Skin epidermis (tissue), 12 donors: ENCODE data around the gene APCDD1.
A peak's percentile ranks its signal among the peaks of the same experiment; 100 is the strongest.

Experiments
- H3K27ac ChIP-seq, 21 experiments: fragments of 200-600 bp; sonication (generic) in 11 of 21; one replicate each; pipeline ENCODE4 v1.5.0; 2020; ENCODE audit warnings: mild to moderate bottlenecking in 3 of 21, inconsistent platforms in 2 of 21, moderate library complexity in 2 of 21
- H3K4me3 ChIP-seq, 7 experiments: fragments of 200-600 bp; sonication (generic) in 2 of 7; one replicate each; pipeline ENCODE4 v1.5.0; 2020; ENCODE audit warnings: inconsistent platforms in 2 of 7, mild to moderate bottlenecking in 2 of 7, moderate library complexity in 1 of 7

APCDD1 gene

DNA sequence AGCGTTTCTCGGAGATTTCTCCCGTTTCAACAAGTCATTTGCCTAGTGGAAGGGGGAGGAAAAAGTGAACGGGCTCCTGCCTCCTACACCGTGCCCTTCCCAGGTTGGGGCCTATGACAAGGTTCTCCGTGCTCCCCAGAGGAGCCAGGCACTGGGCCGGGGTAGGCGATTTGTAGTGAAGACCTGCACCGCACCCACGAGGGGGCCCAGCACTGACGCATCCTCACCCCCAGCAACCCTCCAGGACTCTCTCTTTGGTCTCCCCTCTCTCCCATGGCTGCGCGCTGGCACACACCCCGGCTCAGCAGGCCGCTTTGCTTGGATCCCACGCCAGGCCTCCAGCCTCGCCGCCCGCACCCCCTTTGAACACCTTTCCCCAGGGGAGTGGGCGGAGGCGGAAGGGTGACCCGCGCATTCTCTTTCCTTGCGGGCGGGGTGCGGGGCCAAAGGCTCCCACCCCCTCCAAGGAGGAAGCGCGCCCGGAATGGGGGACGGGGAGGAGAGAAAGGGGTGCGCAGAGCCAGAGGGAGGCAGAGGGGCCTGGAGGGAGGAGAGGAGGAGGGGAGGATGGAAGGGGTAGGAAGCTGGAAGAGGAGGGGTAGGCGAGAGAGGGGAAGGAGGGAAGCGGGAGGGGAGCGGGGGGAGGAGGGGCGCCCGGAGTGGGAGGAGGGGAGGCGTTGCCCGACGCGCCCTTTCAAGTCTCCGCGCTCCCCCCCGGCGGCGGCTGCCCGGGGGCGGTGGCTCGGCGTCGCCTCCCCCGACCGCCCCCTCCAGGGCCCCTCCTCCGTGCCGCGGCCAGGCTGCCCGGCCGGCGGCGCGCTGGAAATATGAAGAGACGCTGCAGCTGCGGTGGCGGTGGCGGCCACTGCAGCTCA, at the start of gene APCDD1:
APCDD1 (plus strand) TSS at position 830 of the 875 bp plus-strand sequence. CDS start 347 bp downstream, outside the sequence.
- H3K4me3 ChIP-seq: peak within 1 kb of the TSS; percentile 51 to 72 (median 58)

DNA sequence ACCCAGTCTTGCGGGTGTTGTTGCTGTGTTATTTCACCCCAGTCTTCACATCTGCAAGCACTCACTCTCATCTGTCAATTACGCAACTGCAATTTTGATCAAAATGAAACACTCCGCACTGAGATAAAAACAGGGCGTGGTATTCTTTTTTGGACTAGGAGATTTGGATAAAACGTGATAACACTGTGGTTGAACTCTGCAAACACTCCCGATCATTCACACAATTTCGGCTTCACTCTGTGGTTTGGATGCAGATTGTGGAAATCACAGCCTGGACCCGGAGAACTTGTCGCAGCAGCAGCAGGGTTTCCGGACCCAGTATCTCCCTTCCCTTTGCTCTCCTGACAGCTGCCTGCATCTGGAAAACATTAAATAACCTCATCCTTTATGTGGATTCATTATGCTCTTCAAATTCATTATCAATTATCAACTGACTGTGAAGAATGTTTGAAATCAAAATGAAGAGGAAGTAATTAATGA, 49.4 kb upstream of the APCDD1 start:
- Histone ChIP-seq H3K4me3 (no peak overlapping the region), H3K27ac (peak overlapping the region in 3 of 21 experiments; percentile 11 to 44 (median 29))

More for the DNA sequence above, at the start of gene APCDD1:
- H3K27ac ChIP-seq: peak within 1 kb of the TSS; percentile 84 to 100 (median 95)

DNA sequence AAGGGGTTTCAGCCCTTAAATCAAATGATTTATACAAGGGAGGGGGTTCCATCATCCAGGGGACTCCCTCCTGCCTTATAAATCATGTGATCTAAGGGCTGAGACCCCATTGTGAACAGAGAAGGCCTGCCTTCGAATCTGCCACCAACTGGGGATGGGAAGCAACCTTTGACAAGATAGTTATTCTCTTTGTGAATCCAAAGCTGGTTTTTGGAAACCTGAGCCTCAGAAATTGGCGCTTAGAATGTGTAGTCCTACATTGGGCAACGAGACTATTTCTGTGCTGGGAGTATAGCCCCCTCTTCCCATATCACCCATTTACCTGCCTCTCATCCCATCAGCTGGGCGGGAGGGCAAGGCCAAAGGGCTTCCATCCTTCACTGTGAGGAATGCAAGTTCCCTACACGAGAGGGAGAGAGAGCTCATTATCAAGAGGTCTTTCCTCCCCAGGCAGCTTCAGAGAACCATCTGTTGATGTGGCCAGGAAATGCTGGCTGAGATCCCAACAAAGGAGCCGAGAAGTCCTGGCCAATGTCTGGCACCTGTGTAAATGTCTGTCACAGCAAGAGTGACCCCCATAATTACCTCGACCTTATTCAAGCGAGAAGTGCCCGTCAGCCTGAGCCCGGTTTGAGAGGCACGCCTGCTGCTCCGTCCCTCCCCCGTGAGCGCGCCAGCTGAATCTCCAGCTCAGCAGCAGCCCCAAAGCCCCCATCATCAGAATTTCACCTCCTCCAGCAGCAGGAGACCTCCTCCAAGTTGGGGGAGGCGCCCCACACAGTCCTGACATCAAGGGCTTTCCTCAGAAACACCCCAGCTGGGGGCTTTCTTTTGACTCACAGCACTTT, 48.4 kb upstream of the APCDD1 start:
- Histone ChIP-seq H3K27ac (peak overlapping the region in 3 of 21 experiments; percentile 5 to 41 (median 29)), H3K4me3 (no peak overlapping the region)

DNA sequence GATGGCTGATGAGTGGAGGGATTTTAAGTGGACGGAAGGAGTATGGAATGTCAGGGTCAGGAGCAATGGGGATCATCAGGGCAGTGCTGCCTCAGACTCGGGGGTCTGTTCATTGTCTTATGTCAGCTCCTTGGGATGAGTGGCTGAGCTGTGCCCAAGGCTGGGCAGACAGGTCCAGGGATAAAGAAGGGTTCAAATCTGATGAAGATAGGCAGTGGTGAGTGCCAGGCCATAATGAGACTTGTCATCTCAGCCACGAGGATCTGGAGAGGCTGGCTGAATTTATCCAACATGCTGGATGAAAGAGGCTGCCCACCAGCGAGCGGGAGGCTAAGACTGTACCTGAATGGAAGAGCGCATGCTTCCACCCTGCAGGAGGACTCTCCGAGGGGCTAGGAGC, 46.3 kb upstream of the APCDD1 start:
- Histone ChIP-seq H3K4me3 (no peak overlapping the region), H3K27ac (peak overlapping the region in 1 of 21 experiments; percentile 18)

DNA sequence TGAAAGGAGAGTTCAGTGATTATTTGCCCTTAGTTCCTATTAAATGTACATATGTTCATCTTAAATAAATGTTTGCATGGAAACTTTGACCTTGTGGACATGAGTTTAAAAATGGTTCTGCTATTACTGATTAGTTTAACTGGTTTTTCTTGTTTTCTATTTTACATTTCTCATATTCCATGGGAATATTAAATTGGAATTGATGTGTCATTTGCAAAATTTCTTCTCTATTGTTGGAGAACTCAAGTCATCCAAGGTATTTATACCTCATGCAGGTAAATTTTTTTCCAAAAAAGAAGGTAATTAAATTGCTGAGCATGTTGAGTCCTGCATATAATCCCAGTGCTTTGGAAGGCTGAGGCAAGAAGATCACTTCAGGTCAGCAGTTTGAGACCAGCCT, 45.4 kb upstream of the APCDD1 start:
- Histone ChIP-seq H3K4me3 (no peak overlapping the region), H3K27ac (no peak overlapping the region)

DNA sequence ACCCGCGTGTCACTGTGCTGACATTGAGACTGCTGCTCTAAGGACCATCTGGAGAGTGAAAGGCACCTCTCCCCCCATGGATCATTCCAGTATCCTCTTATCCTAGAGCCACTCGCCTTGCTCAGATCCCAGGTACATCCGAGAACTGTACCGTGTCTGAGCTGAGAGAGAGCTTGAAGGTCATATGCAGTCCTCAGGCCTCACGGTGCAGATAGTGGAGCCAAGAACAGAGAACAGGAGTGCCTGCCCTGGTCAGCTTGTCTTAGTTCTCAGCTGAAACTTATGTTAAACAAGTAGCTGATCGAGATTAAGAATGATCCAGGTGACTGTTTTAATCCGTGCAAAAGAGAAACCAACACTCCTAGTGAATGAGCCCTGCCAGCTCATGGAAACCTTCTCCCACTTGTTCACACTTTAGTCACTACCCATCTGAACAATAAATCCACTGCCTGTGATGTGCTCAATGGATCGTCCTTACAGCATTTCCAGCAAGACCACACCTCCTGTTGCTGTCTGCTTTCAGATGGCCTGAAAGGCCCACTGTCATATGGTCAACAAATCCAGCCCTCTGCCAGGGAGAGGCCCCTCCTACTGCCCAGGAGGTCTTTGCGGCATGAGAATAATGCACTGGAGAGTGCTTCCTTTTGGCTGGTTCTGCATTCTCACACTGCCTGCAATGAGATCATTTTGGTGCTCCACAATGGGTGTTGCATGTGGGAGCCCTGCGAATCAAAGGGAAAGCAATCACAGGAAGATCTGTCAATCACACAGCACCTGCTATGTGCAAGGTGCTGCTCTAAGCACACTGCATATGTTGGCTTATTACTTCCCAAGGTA, 43.7 kb upstream of the APCDD1 start:
- Histone ChIP-seq H3K27ac (peak overlapping the region in 5 of 21 experiments; percentile 1 to 42 (median 28)), H3K4me3 (no peak overlapping the region)

DNA sequence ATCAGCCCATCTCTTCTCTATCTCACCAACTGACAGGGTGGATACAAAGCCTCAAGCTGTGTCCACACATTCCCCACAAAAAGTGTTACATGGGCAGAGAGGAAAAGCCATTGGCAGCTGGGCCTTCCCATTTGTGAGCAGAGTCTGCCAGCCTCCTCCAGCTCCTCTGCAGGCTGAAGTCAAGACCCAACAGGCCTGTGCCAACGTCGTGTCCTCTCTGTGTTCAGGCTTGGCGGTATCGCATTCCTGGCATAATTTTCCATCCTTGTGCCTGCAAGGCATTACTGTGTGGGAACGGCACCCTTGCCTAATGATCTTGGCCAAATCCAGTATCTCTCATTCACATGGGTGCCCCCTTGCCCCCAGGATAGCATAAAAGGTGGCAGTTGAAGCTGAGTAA, 41.5 kb upstream of the APCDD1 start:
- Histone ChIP-seq H3K4me3 (no peak overlapping the region), H3K27ac (peak overlapping the region in 8 of 21 experiments; percentile 31 to 72 (median 62))

DNA sequence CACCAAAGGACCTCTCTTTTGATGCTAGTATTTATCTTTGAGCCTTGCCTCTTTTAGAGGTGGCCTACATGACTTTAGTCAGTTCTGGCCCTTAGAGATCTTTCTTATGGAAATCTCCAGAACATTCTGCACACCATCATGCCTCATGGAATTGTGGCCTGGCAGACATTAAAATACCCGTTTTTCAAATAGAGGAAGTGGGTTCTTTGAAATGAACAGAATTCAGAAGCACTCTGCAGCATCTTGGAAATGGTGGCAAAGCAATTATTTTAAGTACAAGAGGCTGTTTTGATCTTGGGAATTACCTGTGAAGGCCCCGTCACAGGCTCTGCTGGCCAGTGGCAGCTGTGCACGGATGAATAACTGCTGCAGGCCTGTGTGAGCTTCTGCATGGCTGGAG, 40.7 kb upstream of the APCDD1 start:
- no peak overlapping the region for H3K4me3 ChIP-seq
- peak overlapping the region in 9 of 21 experiments; percentile 1 to 69 (median 34) for H3K27ac ChIP-seq

DNA sequence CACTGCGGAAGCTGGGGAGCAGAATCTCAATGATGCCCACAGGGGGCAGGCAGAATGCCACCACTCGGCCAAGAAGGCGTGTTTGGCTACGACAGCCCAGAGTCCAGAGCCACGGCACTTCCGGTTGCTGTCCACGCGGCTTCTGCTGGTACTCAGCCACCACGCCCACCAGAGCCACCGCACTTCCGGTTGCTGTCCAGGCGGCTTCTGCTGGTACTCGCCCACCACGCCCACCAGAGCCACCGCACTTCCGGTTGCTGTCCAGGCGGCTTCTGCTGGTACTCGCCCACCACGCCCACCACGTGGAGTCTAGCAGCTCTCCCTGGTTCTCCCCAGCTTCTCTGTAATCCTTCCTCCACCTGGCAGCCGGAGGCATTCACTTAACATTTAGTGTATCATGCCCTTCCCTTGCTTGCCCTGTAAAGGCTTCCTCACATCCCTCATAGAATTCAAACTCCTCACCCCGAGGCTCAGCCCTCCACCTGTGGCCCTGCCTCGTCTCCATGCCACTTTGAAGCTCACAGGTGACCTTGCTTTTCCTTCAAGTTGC, 40.1 kb upstream of the APCDD1 start:
- H3K27ac ChIP-seq: peak overlapping the region in 9 of 21 experiments; percentile 9 to 59 (median 40)
- H3K4me3 ChIP-seq: no peak overlapping the region

DNA sequence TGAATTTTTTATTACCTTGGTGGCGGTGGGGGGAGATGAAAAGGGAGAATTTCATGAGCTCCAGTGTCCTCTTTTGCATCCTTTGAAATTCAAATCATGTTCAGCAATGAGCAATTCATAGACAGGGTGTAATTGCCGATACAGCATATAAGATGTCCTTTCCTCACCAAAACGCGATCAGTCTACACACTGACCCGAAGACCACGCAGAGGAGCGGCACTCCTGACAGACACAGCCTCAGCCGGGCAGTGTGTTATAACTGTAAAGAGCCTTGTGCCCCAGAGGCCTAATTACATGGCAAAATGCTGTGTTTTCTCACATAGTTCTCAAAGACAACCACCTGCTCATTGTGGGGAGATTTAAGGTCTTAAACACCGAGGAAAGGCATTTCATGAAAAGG, 38.4 kb upstream of the APCDD1 start:
- peak overlapping the region in 13 of 21 experiments; percentile 25 to 85 (median 68) for H3K27ac ChIP-seq
- H3K4me3 ChIP-seq: no peak overlapping the region

DNA sequence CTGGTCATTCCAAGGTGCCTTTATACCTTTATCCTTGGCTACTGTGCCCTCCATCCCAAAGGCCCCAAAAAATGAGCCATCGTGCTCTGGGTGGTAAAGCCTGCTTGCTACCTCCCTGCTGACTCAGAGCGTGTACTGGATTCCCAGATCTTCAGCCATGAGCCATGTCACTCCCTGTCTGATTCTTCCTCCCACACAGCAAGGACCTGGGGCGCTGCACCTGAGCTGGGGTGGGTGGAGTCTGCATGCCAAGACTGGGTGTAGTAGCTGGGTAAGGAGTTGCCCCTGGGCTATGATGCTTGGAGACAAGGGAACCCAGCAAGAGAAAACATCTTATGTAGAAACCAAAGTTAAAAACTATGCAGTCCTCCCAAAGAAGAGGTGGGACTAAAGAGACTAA, 37.2 kb upstream of the APCDD1 start:
- Histone ChIP-seq H3K27ac (peak overlapping the region in 20 of 21 experiments; percentile 31 to 85 (median 71)), H3K4me3 (no peak overlapping the region)

DNA sequence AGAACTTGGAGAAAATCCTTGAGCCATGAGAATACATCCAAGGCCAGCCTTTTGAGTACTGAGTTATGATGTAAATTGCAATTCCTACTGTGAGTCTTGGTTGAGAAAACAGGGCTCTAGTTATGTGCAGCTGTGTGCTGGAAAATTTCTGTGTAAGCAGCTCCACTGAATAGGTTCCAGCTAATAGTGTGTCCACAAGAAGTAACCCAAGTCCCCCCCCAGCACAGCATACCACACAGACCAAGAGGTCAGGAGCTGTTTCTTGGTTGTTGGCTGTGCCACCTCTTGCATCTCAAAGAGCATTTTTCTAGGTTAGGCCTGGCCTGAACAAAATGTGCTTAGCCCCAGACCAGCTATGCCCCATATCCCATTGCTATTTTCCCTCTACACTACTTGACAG, 36.8 kb upstream of the APCDD1 start:
- no peak overlapping the region for H3K4me3 ChIP-seq
- peak overlapping the region in 20 of 21 experiments; percentile 29 to 83 (median 71) for H3K27ac ChIP-seq

DNA sequence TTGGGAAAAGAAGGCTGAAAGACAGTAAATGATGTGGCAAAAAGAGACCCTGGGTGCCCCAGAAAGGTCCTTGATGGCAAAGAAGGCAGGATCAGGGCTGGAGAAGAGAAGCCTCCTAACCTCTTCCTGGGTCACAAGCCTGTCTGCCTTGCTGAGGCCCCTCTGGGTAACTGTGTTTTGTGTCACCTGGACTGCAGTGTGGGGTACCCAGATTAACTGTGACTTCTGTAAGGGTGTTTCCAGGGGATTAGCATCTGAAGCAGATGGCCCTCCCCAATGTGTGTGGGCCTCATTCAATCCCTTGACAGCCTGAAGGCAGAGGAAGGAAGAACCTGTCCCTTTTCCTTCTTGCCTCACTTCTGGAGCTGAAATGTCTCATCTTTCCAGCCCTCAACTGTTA, 35.6 kb upstream of the APCDD1 start:
- peak overlapping the region in 13 of 21 experiments; percentile 8 to 83 (median 61) for H3K27ac ChIP-seq
- no peak overlapping the region for H3K4me3 ChIP-seq

DNA sequence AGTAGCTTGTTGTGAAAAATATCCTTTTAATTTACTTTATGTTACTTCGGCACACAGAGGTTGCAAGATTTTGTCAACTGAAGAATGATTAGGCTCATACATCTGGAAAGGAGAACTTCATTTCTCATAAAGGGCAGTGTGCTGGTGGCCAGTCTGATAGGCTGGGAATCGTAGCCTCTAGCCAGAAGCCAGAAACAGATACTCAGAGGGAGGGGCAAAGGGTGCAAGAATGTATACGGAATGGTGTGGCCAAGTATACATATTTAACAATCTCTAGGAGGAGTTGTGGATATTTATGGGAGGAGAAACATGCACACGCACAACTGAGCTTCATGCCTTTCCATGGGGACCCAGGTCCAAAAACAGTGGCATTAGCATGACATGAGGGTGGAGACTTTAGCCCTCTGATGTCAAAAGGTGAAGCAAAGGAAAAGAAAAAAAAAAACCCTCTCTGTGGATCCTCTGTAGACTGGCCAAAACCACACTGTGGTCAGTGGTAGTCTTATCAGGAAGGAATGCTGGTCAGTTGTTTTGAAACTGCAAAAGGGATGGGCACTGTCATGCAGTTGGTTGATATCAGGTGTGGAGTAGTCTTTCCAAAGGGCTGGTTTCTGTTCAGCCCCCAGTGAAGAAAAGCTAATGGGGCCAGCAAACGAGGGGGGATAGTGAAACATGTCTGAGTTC, 34.9 kb upstream of the APCDD1 start:
- Histone ChIP-seq H3K27ac (peak overlapping the region in 10 of 21 experiments; percentile 3 to 83 (median 66)), H3K4me3 (no peak overlapping the region)

DNA sequence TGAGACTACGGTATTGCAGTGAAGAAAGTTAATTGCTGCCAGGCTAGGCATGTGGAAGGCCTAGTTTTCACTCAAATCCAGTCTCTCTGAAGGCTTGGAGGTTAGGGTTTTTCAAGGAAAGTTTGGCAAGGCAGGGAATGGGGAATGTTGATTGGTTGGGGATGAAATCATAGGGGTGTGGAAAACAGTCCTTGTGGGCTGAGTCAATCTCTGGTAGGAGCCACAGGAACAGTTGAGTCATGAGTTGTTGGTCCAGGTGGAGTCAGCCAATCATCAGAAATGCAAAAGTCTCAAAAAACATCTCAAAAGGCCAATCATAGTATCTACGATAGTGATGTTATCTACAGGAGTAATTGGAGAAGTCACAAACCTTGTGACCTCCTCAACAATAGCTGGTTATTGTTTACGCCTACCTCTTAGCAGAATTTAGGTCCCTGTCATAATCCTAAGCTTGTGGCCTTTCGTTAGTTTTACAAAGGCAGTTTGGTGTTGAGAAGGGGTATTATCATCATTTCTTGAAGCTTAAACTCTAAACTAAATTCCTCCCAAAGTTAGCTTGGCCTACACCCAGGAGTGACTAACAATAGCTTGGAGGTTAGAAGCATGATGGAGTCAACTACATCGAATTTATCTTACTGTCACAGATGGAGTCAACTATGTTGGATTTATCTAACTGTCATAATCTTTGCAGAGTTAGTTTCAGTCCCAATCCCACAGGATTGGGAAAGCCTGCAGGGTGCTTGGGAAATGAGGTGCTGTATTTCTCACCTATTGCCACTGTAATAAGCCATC, 33.7 kb upstream of the APCDD1 start:
- Histone ChIP-seq H3K27ac (peak overlapping the region in 12 of 21 experiments; percentile 15 to 68 (median 44)), H3K4me3 (no peak overlapping the region)

DNA sequence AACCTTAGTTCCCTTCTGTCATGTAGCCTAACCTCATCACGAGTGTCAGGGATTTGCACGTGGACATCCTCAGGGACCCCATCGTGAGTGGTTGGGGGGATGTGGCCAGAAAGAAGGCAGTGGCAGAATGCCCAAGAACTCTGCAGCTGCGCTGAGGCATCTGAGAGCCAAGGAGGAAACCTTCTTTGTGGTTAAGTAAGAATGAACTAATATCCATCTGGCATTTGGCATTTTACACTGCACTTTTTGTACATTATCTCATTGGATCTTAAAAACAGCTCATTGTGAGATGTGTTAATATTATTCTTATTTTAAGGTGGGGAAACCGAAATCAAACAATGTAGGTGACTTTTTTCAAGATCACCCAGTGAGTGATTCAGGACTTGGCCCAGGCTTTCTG, 32.6 kb upstream of the APCDD1 start:
- H3K4me3 ChIP-seq: no peak overlapping the region
- peak overlapping the region in 12 of 21 experiments; percentile 15 to 69 (median 50) for H3K27ac ChIP-seq

DNA sequence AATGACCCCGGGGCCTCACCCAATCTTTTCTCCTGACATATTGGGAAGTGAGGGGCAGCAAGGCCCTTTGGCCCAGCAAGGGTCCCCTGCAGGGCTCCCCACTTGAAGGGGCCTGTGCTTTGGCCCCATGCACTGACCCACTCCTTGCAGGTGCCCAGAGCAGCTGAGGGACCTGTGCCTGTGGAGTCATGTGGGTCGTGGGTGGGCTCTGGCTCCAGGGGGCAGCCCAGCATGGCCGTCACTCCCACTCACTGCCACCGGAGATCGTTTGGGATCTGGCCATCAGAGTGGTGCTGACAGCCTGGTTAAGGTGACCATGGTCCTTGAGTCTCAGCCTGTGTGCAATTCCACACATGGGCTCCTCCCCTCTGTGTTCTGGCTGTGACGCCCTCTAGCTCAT, 31.7 kb upstream of the APCDD1 start:
- Histone ChIP-seq H3K27ac (peak overlapping the region in 14 of 21 experiments; percentile 1 to 72 (median 50)), H3K4me3 (no peak overlapping the region)
